Natural killer cell (primary cell): ENCODE measurements around the gene ANXA1. TPM values are rescaled to one million over a fixed set of nuclear protein-coding genes. Genes with fewer than 3 reads are reported as not detected.
"Not testable (repeated sequence)": the region's sequence is repeated elsewhere in the genome, so short reads cannot be mapped to it uniquely, and the experiment has no call there.

Source experiments
- ATAC-seq, 3 donors: fragments of 150-1000 bp in 2 of 3; fragments of 200-7000 bp in 1 of 3; cut with Tn5 transposase; 1 replicate in 1 of 3; 2 replicates in 2 of 3; pipeline ENCODE4 v1.10.0; 2021; ENCODE audit warnings: mild to moderate bottlenecking in 2 of 3, moderate library complexity in 2 of 3
- DNase-seq, 2 donors: peaks; one replicate each; pipeline versions ENCODE4 v3.0.0 to v3.0.0-alpha.2; 2013 to 2021; ENCODE audit warnings: mixed read lengths in 1 of 2
- H3K27ac ChIP-seq: one replicate; pipeline ENCODE4 v1.5.1; 2013; ENCODE audit warnings: mild to moderate bottlenecking, low read length
- H3K27me3 ChIP-seq: one replicate; pipeline ENCODE4 v1.6.1; 2013; ENCODE audit warnings: low read length; ENCODE audit not compliant: control insufficient read depth, insufficient read depth
- H3K36me3 ChIP-seq: one replicate; pipeline ENCODE4 v1.6.1; 2013; ENCODE audit warnings: low read length; ENCODE audit not compliant: control insufficient read depth, insufficient read depth
- H3K4me1 ChIP-seq: one replicate; pipeline ENCODE4 v1.6.1; 2013; ENCODE audit warnings: low read length; ENCODE audit not compliant: control insufficient read depth, insufficient read depth
- H3K4me3 ChIP-seq: one replicate; pipeline ENCODE4 v1.5.1; 2013; ENCODE audit warnings: low read length
- H3K9me3 ChIP-seq: one replicate; pipeline ENCODE4 v1.6.1; 2013; ENCODE audit warnings: low read length; ENCODE audit not compliant: control insufficient read depth, insufficient read depth
- H3K27ac Mint-ChIP-seq, 2 donors: one replicate each; pipeline ENCODE4 v1.8.0; 2022; ENCODE audit warnings: mild to moderate bottlenecking in 2 of 2, mixed read lengths in 2 of 2, moderate library complexity in 1 of 2
- H3K27me3 Mint-ChIP-seq, 2 donors: one replicate each; pipeline ENCODE4 v1.8.0; 2022; ENCODE audit warnings: low read depth in 2 of 2, mixed read lengths in 2 of 2
- H3K36me3 Mint-ChIP-seq: one replicate; pipeline ENCODE4 v1.8.0; 2022; ENCODE audit warnings: mixed read lengths
- H3K4me1 Mint-ChIP-seq, 2 donors: one replicate each; pipeline ENCODE4 v1.8.0; 2022; ENCODE audit warnings: mixed read lengths in 2 of 2
- H3K4me3 Mint-ChIP-seq: one replicate; pipeline ENCODE4 v1.8.0; 2022; ENCODE audit warnings: mild to moderate bottlenecking, moderate library complexity, mixed read lengths
- H3K9me3 Mint-ChIP-seq, 2 donors: one replicate each; pipeline ENCODE4 v1.8.0; 2022; ENCODE audit warnings: mixed read lengths in 2 of 2
- CTCF ChIP-seq: fragments of 200-600 bp; IDR thresholded peaks from one replicate; pipeline ENCODE4 v1.8.0; 2022; ENCODE audit warnings: antibody characterized with exemption
- WGBS: methylation state at CpG from one replicate; pipeline ENCODE4 v1.1.7; 2013; ENCODE audit warnings: missing lambda C conversion rate; ENCODE audit not compliant: insufficient coverage; 5-methylcytosine and 5-hydroxymethylcytosine counted together
- intact Hi-C: fragments of 100-400 bp; cut with micrococcal nuclease; formaldehyde crosslinking; loops from one replicate; pipeline ENCODE4 v1.14.2; 2022
- total RNA-seq, 4 donors: library from RNA; stranded (reverse); fragments of 120-200 nt in 1 of 4; gene quantifications; one replicate each; pipeline versions ENCODE4 v1.2.3 to v1.2.4, GENCODE V29; 2013 to 2022

Gene ANXA1
- total RNA-seq, 3 donors from 2014 or later (not counting 1 experiment from before 2014, with no cell fraction given): 362 to 1,065 (median 419) TPM

GRCh38 chr9:73182928-73183327 lies 31.3 kb downstream of the ANXA1 start:
- Mint-ChIP-seq H3K27ac (no peak overlapping the region), H3K36me3 (no peaks in the 10 kb centered on the region), H3K4me3 (no peak overlapping the region), H3K27me3 (peaks cover 12 to 27% of the 10 kb centered on the region in 2 donors), H3K9me3 (no peaks in the 10 kb centered on the region), H3K4me1 (no peaks in the 10 kb centered on the region)
- TF ChIP-seq CTCF: no peak
- intact Hi-C loops: no loop called here
- Histone ChIP-seq H3K27ac (no peak overlapping the region), H3K36me3 (no peaks in the 10 kb centered on the region), H3K9me3 (no peaks in the 10 kb centered on the region), H3K4me1 (no peaks in the 10 kb centered on the region), H3K27me3 (no peaks in the 10 kb centered on the region), H3K4me3 (no peak overlapping the region)
- no peak for DNase-seq
- no peak for ATAC-seq
- WGBS: 67% methylated on average over 1 of the region's 1 CpG

GRCh38 chr9:73183428-73183827 lies 31.8 kb downstream of the ANXA1 start:
- no peak for TF ChIP-seq CTCF
- no peaks in the 10 kb centered on the region for H3K4me1 ChIP-seq
- Mint-ChIP-seq H3K9me3 (no peaks in the 10 kb centered on the region), H3K27ac (no peak overlapping the region), H3K4me3 (no peak overlapping the region), H3K36me3 (no peaks in the 10 kb centered on the region), H3K4me1 (no peaks in the 10 kb centered on the region), H3K27me3 (peaks cover 17 to 32% of the 10 kb centered on the region in 2 donors)
- no peak overlapping the region for H3K4me3 ChIP-seq
- no peaks in the 10 kb centered on the region for H3K9me3 ChIP-seq
- no peak overlapping the region for H3K27ac ChIP-seq
- H3K27me3 ChIP-seq: no peaks in the 10 kb centered on the region
- no peaks in the 10 kb centered on the region for H3K36me3 ChIP-seq
- ATAC-seq (no peak), DNase-seq (no peak)
- intact Hi-C loops: no loop called here

- Histone ChIP-seq H3K36me3 (no peaks in the 10 kb centered on the region), H3K4me1 (no peaks in the 10 kb centered on the region), H3K4me3 (no peak overlapping the region), H3K27ac (no peak overlapping the region), H3K27me3 (no peaks in the 10 kb centered on the region), H3K9me3 (no peaks in the 10 kb centered on the region)
- Mint-ChIP-seq H3K27ac (no peak overlapping the region), H3K27me3 (peaks cover 19 to 33% of the 10 kb centered on the region in 2 donors), H3K4me1 (no peaks in the 10 kb centered on the region), H3K9me3 (no peaks in the 10 kb centered on the region), H3K4me3 (no peak overlapping the region), H3K36me3 (no peaks in the 10 kb centered on the region)
- intact Hi-C loops: loop anchor here (1.0 kb wide), 1 partner anchor 77 kb away; no protein-coding TSS in a partner anchor
- peak; percentile 86 for TF ChIP-seq CTCF
- peak in 1 of 2 donors; percentile 78 for DNase-seq
- WGBS: 57% methylated on average over 2 of the region's 3 CpGs
- peak in 1 of 3 donors; percentile 45 for ATAC-seq
Measured at GRCh38 chr9:73183917-73184861, 32.5 kb downstream of the ANXA1 start.

GRCh38 chr9:73191109-73191508 lies 39.4 kb downstream of the ANXA1 start:
- H3K27ac ChIP-seq, intact Hi-C loops, H3K4me3 Mint-ChIP-seq, H3K9me3 Mint-ChIP-seq, H3K36me3 ChIP-seq, H3K9me3 ChIP-seq, H3K4me3 ChIP-seq, DNase-seq, H3K4me1 ChIP-seq, H3K4me1 Mint-ChIP-seq, H3K27me3 ChIP-seq, ATAC-seq, H3K36me3 Mint-ChIP-seq, H3K27ac Mint-ChIP-seq: not testable (repeated sequence)
- peaks cover 16 to 33% of the 10 kb centered on the region in 2 donors for H3K27me3 Mint-ChIP-seq
- no CpG with 5 or more reads among the region's 1 CpG for WGBS
